H1 (cell line): ENCODE results near the gene TRPM1.

Source experiments
- SIX5 ChIP-seq: IDR thresholded peaks from 2 replicates; pipeline ENCODE4 v1.6.1; 2011; ENCODE audit warnings: mild to moderate bottlenecking, low read depth, low read length
- TF ChIP-seq, protein P1 (sequence below), 3 experiments: IDR thresholded peaks; 1 replicate in 2 of 3; 2 replicates in 1 of 3; pipeline versions ENCODE4 v1.5.1 to v1.6.1; 2011; ENCODE audit warnings: low read length in 3 of 3, mild to moderate bottlenecking in 3 of 3, inconsistent platforms in 2 of 3, low read depth in 1 of 3, moderate library complexity in 1 of 3; ENCODE audit not compliant: insufficient read depth in 1 of 3; ENCODE audit errors: control extremely low read depth in 1 of 3

DNA sequence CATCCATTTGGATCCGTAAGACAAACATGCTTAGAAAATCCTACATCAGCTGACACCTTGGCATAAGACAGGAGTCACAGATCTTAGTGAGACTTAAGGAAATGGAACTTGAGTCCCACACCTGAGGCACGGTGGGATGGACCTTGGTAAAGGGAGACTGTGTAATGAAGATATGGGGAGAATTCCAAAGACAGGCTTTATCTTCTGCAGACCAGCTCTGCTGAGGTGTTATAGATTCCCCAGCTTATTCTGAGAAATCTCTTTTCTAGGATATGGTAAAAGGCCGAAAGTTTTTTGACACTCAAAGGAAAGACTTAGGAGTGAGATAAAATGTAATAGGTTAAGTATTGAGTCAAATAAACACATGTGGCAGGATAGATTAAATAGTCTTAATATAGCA is 101.8 kb downstream of the TRPM1 start:
- no peak for TF ChIP-seq SIX5
- TF ChIP-seq, protein P1, sequence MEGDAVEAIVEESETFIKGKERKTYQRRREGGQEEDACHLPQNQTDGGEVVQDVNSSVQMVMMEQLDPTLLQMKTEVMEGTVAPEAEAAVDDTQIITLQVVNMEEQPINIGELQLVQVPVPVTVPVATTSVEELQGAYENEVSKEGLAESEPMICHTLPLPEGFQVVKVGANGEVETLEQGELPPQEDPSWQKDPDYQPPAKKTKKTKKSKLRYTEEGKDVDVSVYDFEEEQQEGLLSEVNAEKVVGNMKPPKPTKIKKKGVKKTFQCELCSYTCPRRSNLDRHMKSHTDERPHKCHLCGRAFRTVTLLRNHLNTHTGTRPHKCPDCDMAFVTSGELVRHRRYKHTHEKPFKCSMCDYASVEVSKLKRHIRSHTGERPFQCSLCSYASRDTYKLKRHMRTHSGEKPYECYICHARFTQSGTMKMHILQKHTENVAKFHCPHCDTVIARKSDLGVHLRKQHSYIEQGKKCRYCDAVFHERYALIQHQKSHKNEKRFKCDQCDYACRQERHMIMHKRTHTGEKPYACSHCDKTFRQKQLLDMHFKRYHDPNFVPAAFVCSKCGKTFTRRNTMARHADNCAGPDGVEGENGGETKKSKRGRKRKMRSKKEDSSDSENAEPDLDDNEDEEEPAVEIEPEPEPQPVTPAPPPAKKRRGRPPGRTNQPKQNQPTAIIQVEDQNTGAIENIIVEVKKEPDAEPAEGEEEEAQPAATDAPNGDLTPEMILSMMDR (IDR thresholded peaks at IDR 0.05; ENCODE audit: control extremely low read depth in 1 of 3, insufficient read depth in 1 of 3, low read depth in 1 of 3, low read length in 3 of 3), result no peak
